Mesenteric fat pad (tissue), 1 donor: Measurements from ENCODE around the gene ABHD16B. TPM values are rescaled to one million over a fixed set of nuclear protein-coding genes. Genes with fewer than 3 reads are reported as not detected.

Experiments
- DNase-seq: peaks from one replicate; pipeline ENCODE4 v3.0.0-alpha.2; 2020; ENCODE audit warnings: low spot score
- long read RNA-seq: library from polyadenylated mRNA; unstranded; transcript quantifications from one replicate; pipeline ENCODE4 v2.0.0, GENCODE V29; 2020
- total RNA-seq: library from RNA; stranded (reverse); fragmentation: NEBNext Ultra II Directional; extraction: Animal tissue kit (Norgen Biotek cat#: 25700); gene quantifications from one replicate; pipeline ENCODE4 v1.2.1, GENCODE V29; 2021
- donor health status: DM: yes; HTN: yes; CAD: no.

ABHD16B gene
- not detected for total RNA-seq
- long read RNA-seq, result 0 reads

DNA sequence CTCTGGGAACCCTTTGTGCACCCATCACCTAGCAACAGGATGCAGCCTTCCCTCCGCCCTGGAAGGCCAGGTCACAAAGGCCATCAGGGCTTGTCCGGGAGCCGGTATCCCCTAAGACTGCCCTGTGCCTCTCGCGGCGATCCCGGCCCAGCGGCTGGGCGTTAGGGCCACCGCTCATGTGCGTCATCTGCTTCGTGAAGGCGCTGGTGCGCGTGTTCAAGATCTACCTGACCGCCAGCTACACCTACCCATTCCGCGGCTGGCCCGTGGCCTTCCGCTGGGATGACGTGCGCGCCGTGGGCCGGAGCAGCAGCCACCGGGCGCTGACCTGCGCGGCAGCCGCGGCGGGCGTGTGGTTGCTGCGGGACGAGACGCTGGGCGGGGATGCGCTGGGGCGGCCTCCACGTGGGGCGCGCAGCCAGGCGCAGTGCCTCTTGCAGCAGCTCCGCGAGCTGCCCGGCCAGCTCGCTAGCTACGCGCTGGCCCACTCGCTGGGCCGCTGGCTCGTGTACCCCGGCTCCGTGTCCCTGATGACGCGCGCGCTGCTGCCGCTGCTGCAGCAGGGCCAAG lies at the start of gene ABHD16B:
TSS of gene ABHD16B (plus strand) at position 134 of the 570 bp plus-strand sequence. CDS start at position 177, 43 bp downstream.
- no peak for DNase-seq

DNA sequence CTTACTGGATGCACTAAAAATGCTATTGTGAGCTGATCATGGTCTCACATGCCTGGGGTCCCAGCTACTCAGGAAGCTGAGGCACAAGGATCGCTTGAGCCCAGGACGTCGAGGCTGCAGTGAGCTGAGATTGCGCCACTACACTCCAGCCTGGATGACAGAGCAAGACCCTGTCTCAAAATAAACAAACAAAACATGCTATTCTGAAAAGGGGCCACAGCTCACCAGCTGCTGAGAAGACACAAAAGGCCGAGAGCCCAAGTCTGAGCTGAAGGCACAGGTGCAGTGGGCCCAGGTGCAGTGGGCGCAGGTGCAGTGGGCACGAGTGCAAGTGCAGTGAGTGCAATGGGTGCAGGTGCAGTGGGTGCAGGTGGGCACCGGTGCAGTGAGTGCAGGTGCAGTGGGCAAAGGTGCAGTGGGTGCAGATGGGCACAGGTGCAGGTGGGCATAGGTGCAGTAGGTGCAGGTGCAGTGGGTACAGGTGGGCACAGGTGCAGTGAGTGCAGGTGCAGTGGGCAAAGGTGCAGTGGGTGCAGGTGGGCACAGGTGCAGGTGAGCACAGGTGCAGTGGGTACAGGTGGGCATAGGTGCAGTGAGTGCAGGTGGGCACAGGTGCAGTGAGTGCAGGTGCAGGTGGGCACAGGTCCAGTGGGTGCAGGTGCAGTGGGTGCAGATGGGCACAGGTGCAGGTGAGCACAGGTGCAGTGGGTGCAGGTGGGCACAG lies 46.2 kb upstream of the ABHD16B start:
- DNase-seq, result no peak

DNA sequence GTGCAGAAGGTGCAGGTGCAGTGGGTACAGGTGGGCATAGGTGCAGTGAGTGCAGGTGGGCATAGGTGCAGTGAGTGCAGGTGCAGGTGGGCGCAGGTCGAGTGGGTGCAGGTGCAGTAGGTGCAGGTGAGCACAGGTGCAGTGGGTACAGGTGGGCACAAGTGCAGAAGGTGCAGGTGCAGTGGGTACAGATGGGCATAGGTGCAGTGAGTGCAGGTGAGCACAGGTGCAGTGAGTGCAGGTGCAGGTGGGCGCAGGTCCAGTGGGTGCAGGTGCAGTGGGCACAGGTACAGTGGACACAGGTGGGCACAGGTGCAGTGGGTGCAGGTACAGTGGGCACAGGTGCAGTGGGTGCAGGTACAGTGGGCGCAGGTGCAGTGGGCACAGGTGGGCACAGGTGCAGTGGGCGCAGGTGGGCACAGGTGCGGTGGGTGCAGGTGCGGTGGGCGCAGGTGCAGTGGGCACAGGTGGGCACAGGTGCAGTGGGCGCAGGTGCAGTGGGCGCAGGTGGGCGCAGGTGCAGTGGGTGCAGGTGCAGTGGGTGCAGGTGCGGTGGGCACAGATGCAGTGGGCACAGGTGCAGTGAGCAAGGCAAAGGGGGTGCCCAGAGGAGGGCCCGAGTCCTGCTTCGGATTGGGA lies 45.6 kb upstream of the ABHD16B start:
- DNase-seq, result no peak

DNA sequence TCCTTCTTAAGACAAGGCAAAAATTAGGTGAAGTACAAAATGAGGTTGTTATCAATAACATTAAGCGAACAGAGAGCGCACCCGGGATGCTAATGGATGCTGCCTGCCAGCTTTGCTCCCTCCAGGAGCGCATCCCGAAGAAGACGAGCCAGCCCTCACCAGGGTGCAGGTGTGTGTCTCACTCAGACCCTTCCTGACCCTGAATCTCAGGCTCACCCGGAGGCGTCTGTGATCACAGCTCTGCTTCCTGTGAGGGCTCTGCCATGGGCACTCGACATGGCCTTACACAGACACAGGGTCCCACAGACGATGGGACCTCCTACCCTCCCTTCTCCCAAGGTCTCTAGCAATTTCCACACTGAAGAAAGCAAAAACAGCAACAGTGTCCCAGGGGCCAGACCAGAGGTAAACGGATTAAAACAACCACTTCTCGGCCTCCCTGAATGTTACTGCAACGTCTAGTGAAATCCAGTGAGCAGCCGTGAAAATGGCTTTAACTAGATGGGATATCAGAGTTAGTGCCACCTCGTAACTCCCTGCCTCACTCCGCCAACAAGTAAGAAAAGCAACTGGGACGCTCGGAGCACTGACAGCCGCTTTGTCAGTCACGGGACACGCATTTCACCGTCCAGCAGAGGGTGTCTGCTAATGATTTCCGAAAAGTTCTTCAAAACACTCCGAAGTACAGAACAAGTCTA lies 41.9 kb upstream of the ABHD16B start:
- no peak for DNase-seq

- DNase-seq, result no peak
These were observed 39.5 kb upstream of the ABHD16B start for GRCh38 chr20:63821811-63822210.

GRCh38 chr20:63822276-63822696 lies 39.0 kb upstream of the ABHD16B start:
- no peak for DNase-seq

- DNase-seq, result no peak
These were observed 37.5 kb upstream of the ABHD16B start for GRCh38 chr20:63823691-63824311.

GRCh38 chr20:63825331-63826118 lies 35.8 kb upstream of the ABHD16B start:
- DNase-seq, result no peak

GRCh38 chr20:63826753-63827152 lies 34.5 kb upstream of the ABHD16B start:
- DNase-seq, result no peak

DNA sequence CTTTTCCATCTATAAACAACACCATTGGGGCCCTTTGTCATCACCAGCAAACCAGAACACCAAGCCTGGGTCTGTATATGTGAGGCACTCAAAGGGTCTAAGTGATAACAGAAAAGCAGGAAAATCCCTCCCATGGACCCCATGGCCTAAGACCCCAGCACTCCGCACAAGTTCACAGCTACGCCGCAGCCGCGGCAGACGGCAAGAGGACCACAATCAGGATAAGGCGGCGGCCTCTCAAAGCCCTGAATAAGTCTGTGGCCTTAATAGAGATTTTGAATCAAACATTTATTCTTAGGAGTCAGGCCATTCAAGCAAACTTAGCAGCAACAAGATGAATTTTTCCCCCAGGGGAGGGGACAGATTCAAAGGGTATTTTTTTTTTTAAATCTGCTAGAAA lies 33.2 kb upstream of the ABHD16B start:
- no peak for DNase-seq

DNA sequence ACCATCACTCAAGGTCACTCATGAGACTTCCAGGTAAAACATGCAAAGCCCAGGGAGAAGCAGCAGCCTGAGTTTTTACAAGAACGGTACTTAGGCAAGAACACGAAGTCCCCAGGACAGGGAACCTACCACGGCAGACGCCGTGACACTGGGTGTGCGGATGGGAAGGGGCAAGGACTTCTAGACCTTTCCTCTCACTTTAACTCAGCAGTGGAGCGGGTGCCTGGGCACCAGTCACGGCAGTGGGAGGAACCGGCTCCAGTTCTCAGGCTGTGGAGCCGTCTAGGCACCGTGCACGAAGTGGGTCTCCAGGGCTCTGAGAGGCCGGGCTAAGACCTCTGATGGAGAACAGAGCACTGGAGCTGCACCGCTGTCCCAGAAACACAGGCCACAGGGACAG lies 32.8 kb upstream of the ABHD16B start:
- DNase-seq, result no peak

- DNase-seq, result no peak
These were observed 32.3 kb upstream of the ABHD16B start for GRCh38 chr20:63828951-63829350.

DNA sequence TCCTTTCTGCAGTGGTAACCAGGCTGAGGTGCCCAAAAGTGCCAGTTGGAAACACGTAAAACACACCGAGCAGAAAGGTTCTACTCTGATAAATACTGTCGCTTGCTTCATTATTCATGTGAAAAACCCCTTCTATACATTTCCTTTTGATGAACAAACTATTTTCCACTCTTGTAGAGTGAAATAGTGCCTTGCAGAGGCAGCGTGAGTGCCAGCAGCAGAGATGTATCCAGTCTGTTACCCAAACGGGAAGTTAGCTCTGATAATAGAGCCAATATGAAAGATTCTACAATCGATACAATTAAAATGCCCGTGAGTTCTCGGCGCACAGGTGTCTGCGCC lies 31.7 kb upstream of the ABHD16B start:
- DNase-seq, result no peak

- no peak for DNase-seq
These were observed 31.1 kb upstream of the ABHD16B start for GRCh38 chr20:63829945-63830835.

DNA sequence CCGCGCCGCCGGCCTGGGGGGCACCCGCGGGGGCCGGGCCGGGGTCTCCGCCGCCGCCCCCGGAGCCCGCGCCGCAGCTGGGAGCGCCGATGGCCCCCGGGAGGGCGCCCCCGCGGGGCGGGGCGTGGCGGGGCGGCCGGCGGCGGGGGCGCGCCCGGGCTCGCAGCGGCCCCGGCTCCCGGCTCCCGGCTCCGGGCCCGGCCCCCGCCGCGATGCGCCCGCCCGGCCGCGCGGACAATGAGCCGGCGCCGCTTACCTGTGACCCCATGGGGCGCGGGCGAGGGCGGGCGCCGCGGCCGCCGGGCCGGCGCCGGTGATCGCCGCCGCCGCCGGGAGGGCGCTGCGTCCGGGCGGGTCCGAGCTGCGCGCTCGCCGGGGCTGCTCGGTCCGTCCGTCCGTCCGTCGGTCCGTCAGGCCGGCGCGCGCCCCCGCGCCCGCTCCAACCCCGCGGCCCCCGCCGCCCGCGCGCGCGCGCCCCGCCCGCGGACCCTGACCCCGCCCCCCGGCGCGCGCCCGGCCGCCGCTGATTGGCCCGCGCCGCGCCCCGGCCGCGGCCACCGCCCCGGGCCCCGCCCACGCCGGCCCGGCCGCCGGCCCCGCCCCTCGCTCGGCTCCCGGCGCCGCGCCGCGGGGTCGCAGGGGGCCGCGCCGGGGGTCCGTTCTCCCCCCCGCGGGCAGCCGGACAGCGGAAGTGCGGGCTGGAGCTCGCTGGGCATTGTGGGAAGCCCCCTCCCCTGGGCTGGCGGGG lies 30.3 kb upstream of the ABHD16B start, which contains the start of gene ZBTB46:
TSS of gene ZBTB46 (minus strand) at position 424 of the 748 bp plus-strand sequence. CDS start 40,507 bp downstream, outside the sequence.
- DNase-seq, result no peak

GRCh38 chr20:63831646-63831992 lies 29.7 kb upstream of the ABHD16B start:
- DNase-seq, result no peak

DNA sequence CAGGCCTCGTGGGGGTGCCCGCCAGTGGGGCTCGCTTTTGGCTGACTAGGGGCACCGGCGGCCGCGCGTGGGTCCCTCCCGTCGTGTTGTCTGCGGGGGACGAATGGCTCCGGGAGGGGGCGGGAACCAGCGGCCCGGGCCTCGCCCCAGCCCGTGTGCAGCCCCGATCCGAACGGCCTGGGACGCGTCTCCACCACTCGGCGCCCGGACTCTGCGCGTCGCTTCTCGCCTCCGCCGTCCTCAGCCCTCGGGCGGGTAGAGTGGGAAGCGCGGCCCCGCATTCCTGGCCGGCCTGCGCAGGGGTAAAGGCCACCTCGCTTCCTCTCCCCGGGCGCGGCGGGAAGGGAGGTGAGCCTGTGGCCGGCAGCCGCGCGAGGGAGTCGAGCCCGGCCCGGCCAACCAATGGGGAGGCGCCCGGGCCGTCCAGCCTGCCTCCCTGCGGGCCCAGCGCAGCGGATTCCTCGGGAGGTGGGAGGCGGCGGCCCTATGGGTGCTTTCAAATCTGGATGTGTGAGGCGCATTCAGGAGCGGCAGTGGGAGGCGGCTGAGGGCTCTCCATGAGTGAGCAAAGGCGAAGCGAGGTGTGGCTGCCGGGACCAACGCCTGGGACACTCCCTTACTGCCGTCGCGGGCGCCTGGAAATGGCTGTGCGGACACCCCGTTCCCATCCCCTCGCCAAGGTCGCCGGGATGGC lies 29.2 kb upstream of the ABHD16B start:
- peak; percentile 90 for DNase-seq

GRCh38 chr20:63833776-63834490 lies 27.4 kb upstream of the ABHD16B start:
- DNase-seq, result peak; percentile 86
